C4-2B (cell line): ENCODE measurements around the gene MRC2.

Experiments used
- CTCF ChIP-seq: fragments of 450-650 bp; conservative IDR thresholded peaks from 2 replicates; pipeline ENCODE4 v1.5.1; 2017; ENCODE audit warnings: mild to moderate bottlenecking
- ZFX ChIP-seq: fragments of 450-650 bp; IDR thresholded peaks from 2 replicates; pipeline ENCODE4 v1.6.1; 2017

GRCh38 chr17:62696726-62697490, 69.4 kb downstream of the MRC2 start:
- no peak for TF ChIP-seq CTCF
- TF ChIP-seq ZFX = no peak
